Liver (tissue), 3 donors: ENCODE results near the gene COL26A1.

Experiments
- ATF3 ChIP-seq: IDR thresholded peaks from 2 replicates; pipeline ENCODE4 v1.6.1; 2016; ENCODE audit warnings: antibody characterized with exemption
- CTCF ChIP-seq: fragments of 150-350 bp; IDR thresholded peaks from 2 replicates; pipeline ENCODE4 v1.5.1; 2017; ENCODE audit warnings: improper control_type of control experiment, low read depth, low read length; ENCODE audit not compliant: missing input control
- JUND ChIP-seq, 2 donors: IDR thresholded peaks; 2 replicates each; pipeline ENCODE4 v1.6.1; 2016; ENCODE audit warnings: antibody characterized with exemption in 2 of 2
- MAX ChIP-seq: IDR thresholded peaks from 2 replicates; pipeline ENCODE4 v1.6.1; 2016; ENCODE audit warnings: antibody characterized with exemption
- REST ChIP-seq: IDR thresholded peaks from 2 replicates; pipeline ENCODE4 v1.6.1; 2016; ENCODE audit warnings: antibody characterized with exemption, mild to moderate bottlenecking
- SP1 ChIP-seq: IDR thresholded peaks from 2 replicates; pipeline ENCODE4 v1.6.1; 2018; ENCODE audit warnings: antibody characterized with exemption, mild to moderate bottlenecking
- TAF1 ChIP-seq: conservative IDR thresholded peaks from 2 replicates; pipeline ENCODE4 v1.6.1; 2016; ENCODE audit warnings: antibody characterized with exemption, mild to moderate bottlenecking
- donor health status: healthy.
- donor health status: healthy.

- no peak for TF ChIP-seq CTCF
- TF ChIP-seq ATF3, result no peak
- TF ChIP-seq SP1, result no peak
- no peak for TF ChIP-seq JUND (IDR thresholded peaks at IDR 0.05)
- TF ChIP-seq MAX, result no peak
- TF ChIP-seq REST, result no peak
- TF ChIP-seq TAF1, result no peak
Measured at GRCh38 chr7:101352920-101353308, 9.8 kb upstream of the COL26A1 start.
